ENCODE data around the gene FAU. TPM values are rescaled to one million over a fixed set of nuclear protein-coding genes. Genes with fewer than 3 reads are reported as not detected.

Gene FAU
- total RNA-seq, 1 donor from 2014 or later, result 697 TPM

DNA sequence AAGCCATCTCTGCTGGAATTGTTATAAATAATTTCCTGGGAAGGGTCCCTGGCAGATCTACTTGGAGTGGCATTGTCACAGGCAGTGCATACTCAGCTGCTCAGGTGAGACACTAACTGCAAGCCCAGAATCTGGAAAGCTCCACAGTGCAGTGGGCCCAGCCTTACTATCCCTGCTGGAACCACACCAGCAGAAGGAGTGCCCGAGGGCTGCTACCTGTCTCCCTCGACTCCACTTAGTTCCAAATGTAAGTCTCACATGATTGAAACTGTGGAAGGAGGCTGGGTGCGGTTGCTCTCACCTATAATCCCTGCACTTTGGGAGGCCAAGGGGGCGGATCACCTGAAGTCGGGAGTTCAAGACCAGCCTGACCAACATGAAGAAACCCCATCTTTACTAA lies 26.7 kb upstream of the FAU start:
- Mint-ChIP-seq H3K36me3 (ENCODE audit: low read depth) (no peaks in the 10 kb centered on the region), H3K27me3 (ENCODE audit: low read depth) (peaks cover 49% of the 10 kb centered on the region), H3K9me3 (no peaks in the 10 kb centered on the region), H3K4me3 (no peak overlapping the region), H3K27ac (ENCODE audit: unreplicated experiment) (no peak overlapping the region), H3K4me1 (peaks cover 6% of the 10 kb centered on the region)
- no peak for DNase-seq (ENCODE audit: low read depth, low spot score)
- TF ChIP-seq, protein P1, sequence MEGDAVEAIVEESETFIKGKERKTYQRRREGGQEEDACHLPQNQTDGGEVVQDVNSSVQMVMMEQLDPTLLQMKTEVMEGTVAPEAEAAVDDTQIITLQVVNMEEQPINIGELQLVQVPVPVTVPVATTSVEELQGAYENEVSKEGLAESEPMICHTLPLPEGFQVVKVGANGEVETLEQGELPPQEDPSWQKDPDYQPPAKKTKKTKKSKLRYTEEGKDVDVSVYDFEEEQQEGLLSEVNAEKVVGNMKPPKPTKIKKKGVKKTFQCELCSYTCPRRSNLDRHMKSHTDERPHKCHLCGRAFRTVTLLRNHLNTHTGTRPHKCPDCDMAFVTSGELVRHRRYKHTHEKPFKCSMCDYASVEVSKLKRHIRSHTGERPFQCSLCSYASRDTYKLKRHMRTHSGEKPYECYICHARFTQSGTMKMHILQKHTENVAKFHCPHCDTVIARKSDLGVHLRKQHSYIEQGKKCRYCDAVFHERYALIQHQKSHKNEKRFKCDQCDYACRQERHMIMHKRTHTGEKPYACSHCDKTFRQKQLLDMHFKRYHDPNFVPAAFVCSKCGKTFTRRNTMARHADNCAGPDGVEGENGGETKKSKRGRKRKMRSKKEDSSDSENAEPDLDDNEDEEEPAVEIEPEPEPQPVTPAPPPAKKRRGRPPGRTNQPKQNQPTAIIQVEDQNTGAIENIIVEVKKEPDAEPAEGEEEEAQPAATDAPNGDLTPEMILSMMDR (conservative IDR thresholded peaks at IDR 0.05), result no peak

DNA sequence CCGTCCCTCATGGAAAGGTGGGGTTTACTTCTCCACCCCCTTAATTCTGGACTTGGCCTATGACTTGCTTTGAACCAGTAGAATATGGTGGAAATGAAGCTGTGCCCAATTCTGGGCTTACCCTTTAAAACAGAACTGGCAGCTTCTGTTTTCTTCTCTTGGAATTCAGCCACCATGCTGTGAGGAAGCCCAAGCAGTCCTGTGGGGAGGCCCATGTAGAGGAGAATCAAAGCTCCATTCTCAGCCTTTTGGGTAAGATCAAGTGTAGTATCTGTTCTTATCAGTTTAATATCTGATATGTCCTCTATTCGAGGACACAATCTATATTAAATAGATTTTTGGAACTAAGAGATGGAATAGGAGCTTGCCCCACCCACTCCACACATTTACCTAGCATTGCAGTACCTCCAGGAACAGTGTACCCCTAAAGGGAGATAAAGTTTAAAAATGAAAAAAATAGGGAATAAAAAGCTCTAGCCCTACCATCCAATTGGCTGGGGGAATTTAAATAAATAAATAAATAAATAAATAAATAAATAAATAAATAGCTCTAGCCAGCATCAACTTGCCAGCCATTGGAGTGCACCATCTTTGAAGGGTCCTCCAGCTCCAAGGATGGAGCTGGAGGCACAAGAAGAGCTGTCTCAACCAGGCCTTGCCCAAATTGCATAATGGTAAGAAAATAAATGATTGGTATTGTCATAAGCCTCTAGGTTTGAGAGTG lies 25.6 kb upstream of the FAU start:
- TF ChIP-seq, protein P1 (conservative IDR thresholded peaks at IDR 0.05), result no peak
- Mint-ChIP-seq H3K9me3 (no peaks in the 10 kb centered on the region), H3K36me3 (ENCODE audit: low read depth) (no peaks in the 10 kb centered on the region), H3K27ac (ENCODE audit: unreplicated experiment) (no peak overlapping the region), H3K4me3 (no peak overlapping the region), H3K4me1 (peaks cover 6% of the 10 kb centered on the region), H3K27me3 (ENCODE audit: low read depth) (peaks cover 42% of the 10 kb centered on the region)
- no peak for DNase-seq (ENCODE audit: low read depth, low spot score)

GRCh38 chr11:65141896-65142494 lies 20.1 kb upstream of the FAU start:
- Mint-ChIP-seq H3K9me3 (no peaks in the 10 kb centered on the region), H3K27me3 (ENCODE audit: low read depth) (peaks cover 62% of the 10 kb centered on the region), H3K4me3 (no peak overlapping the region), H3K4me1 (no peaks in the 10 kb centered on the region), H3K36me3 (ENCODE audit: low read depth) (no peaks in the 10 kb centered on the region), H3K27ac (ENCODE audit: unreplicated experiment) (no peak overlapping the region)
- no peak for DNase-seq (ENCODE audit: low read depth, low spot score)
- TF ChIP-seq, protein P1 (conservative IDR thresholded peaks at IDR 0.05), result no peak

GRCh38 chr11:65136515-65137096 lies 14.7 kb upstream of the FAU start:
- Mint-ChIP-seq H3K27ac (ENCODE audit: unreplicated experiment) (no peak overlapping the region), H3K4me3 (peak overlapping the region; percentile 53)
- no peak for DNase-seq (ENCODE audit: low read depth, low spot score)

DNA sequence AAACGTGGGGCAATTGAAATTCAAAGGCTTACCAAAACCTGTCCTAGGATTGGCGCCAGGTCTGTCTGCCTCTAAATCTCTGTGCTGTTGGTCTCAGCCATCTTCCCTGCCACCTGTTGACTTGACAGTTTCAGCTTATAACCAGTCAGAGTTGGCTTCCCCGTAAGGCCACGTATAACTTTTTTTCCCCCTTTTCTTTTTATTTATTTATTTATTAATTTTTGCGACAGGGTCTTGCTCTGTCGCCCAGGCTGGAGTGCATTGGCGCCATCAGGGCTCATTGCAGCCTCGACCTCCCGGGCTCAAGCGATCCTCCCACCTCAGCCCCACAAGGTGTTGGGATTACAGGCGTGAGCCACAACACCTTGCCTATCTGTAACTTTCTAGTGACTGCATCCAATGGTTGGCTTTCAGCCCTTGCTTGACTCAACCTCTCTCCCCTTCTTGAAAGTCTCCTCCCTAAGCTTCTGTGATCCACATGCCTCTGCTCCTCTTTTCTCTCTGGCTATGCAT lies 13.8 kb upstream of the FAU start:
- H3K4me3 Mint-ChIP-seq, result peak overlapping the region; percentile 100
- H3K27me3 Mint-ChIP-seq (ENCODE audit: low read depth), result peaks cover 29% of the 10 kb centered on the region
- no peak overlapping the region for H3K27ac Mint-ChIP-seq (ENCODE audit: unreplicated experiment)
- TF ChIP-seq, protein P1 (conservative IDR thresholded peaks at IDR 0.05), result no peak
- no peak for DNase-seq (ENCODE audit: low read depth, low spot score)
- H3K4me1 Mint-ChIP-seq, result peaks cover 29% of the 10 kb centered on the region
- no peaks in the 10 kb centered on the region for H3K36me3 Mint-ChIP-seq (ENCODE audit: low read depth)
- no peaks in the 10 kb centered on the region for H3K9me3 Mint-ChIP-seq

More at GRCh38 chr11:65136515-65137096, 14.7 kb upstream of the FAU start:
- Mint-ChIP-seq H3K36me3 (ENCODE audit: low read depth) (no peaks in the 10 kb centered on the region), H3K27me3 (ENCODE audit: low read depth) (peaks cover 39% of the 10 kb centered on the region), H3K4me1 (peaks cover 29% of the 10 kb centered on the region), H3K9me3 (no peaks in the 10 kb centered on the region)
- TF ChIP-seq, protein P1 (conservative IDR thresholded peaks at IDR 0.05), result no peak

Data from neural crest cell (in vitro differentiated cells).